Stimulated activated CD4-positive, alpha-beta T cell treated with anti-CD3 and anti-CD28 coated beads, Interleukin-15, amount 100 ng/mL, for 48 hours (primary cell): ENCODE results near the gene DDHD1.

Experiments used
- DNase-seq, 2 donors: peaks; one replicate each; pipeline ENCODE4 v3.0.0-alpha.2; 2020; ENCODE audit warnings: low read depth in 2 of 2

DDHD1 gene

DNA sequence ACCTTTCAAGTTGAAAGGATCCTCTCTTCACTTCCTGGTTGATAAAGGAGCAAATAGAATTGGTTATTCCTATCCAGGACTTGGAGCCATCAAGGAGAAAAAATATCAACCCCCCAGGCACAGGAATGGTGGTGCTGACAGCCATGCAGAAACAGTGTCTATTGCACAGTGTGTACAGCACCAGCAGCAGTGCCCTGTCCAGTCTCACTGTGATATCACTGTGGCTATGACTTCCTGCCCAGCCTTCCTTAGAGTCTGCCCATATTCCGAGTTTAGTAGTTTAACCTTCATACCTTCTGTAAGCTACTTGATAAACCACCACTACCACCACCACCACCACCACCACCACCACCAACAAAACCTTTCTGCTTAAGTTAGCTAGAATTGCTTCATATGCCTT, 157.1 kb downstream of the DDHD1 start:
- no peak for DNase-seq

DNA sequence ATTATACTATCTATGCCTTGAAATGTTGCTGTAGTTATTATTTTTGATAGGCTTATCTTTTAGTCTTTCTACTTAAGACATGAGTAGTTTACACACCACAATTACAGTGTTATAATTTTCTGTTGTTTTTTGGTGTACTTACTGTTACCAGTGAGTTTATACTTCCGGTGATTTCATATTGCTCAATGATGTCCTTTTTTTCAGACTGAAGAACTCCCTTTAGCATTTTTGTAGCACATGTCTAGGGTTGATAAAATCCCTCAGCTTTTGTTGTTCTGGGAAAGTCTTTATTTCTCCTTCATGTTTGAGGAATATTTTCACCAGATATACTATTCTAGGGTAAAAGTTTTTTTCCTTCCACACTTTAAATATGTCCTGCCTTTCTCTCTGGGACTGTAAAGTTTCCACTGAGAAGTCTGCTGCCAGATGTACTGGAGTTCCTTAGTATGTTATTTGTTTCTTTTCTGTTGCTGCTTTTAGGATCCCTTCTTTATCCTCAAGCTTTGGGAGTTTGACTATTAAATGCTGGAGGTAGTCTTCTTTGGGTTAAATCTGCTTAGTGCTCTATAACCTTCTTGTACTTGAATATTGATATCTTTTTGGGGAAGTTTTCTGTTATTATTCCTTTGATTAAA, 160.8 kb downstream of the DDHD1 start:
- no peak for DNase-seq

DNA sequence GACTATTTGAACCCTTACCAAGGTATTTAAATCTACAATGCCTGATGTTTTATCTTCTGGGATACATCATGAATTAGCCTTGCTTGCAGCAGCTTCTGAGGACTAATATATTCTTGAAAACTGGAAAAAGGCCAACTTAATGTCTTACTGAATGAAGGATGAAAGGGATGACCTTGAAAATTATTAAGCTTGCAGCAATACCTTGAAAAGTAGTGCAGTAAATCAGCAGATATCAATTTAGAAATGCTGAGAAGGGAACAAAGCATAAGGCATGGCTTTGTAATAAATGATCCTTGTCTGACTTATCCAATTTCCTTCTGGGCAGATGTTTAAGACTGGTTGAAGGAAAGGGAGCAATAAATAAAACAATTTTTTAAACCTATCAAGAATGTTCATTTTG, 165.0 kb downstream of the DDHD1 start:
- DNase-seq, result no peak

DNA sequence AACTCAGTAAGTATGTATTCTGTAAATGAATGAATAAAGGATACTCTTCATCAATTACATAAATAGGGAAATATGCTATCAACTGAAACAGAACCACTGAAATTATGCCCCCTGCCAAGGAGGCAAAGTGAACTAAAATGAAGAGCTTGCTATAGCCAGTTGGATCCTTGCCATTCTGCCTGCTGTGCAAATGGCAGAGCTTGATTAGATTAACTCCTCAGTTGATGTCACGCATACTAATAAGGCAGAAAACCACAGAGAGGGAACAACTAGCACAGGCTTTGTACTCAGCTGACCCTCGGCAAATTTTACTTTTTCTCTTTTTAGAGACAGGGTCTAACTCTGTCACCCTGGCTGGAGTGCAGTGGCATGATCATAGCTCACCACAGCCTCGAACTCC, 165.6 kb downstream of the DDHD1 start:
- no peak for DNase-seq

DNA sequence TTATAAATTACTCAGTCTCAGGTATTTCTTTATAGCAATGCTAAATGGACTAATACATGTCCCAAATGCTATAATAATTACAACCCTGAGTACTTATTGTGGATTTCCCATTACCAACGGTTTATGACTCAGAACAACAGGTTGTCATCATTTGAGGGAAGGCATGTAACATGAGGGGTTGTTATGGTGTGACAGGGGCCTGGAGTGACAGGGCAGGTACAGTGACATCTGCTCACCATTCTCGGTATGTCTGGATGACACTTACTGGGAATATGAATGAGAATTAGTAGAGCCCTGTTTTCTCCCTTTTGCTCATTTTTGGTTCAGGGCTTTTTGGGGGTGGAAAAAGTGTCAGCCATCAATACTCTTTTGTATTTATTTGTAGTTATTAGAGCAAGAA, 166.1 kb downstream of the DDHD1 start:
- no peak for DNase-seq
